Measurements from ENCODE around the gene DNAH17. TPM values are rescaled to one million over a fixed set of nuclear protein-coding genes. Genes with fewer than 3 reads are reported as not detected.

Gene DNAH17, protein sequence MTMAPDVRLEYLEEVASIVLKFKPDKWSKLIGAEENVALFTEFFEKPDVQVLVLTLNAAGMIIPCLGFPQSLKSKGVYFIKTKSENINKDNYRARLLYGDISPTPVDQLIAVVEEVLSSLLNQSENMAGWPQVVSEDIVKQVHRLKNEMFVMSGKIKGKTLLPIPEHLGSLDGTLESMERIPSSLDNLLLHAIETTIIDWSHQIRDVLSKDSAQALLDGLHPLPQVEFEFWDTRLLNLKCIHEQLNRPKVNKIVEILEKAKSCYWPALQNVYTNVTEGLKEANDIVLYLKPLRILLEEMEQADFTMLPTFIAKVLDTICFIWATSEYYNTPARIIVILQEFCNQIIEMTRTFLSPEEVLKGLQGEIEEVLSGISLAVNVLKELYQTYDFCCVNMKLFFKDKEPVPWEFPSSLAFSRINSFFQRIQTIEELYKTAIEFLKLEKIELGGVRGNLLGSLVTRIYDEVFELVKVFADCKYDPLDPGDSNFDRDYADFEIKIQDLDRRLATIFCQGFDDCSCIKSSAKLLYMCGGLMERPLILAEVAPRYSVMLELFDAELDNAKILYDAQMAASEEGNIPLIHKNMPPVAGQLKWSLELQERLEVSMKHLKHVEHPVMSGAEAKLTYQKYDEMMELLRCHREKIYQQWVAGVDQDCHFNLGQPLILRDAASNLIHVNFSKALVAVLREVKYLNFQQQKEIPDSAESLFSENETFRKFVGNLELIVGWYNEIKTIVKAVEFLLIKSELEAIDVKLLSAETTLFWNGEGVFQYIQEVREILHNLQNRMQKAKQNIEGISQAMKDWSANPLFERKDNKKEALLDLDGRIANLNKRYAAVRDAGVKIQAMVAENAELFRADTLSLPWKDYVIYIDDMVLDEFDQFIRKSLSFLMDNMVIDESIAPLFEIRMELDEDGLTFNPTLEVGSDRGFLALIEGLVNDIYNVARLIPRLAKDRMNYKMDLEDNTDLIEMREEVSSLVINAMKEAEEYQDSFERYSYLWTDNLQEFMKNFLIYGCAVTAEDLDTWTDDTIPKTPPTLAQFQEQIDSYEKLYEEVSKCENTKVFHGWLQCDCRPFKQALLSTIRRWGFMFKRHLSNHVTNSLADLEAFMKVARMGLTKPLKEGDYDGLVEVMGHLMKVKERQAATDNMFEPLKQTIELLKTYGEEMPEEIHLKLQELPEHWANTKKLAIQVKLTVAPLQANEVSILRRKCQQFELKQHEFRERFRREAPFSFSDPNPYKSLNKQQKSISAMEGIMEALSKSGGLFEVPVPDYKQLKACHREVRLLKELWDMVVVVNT (N-terminal part only)
- total RNA-seq (0.12 and 0.19 TPM in 2 replicates), polyA plus RNA-seq (0.01 and 0.04 TPM in 2 replicates), polyA minus RNA-seq (0.07 and 0.09 TPM in 2 replicates)
- 0.09 TPM for total RNA-seq (2013)

DNA sequence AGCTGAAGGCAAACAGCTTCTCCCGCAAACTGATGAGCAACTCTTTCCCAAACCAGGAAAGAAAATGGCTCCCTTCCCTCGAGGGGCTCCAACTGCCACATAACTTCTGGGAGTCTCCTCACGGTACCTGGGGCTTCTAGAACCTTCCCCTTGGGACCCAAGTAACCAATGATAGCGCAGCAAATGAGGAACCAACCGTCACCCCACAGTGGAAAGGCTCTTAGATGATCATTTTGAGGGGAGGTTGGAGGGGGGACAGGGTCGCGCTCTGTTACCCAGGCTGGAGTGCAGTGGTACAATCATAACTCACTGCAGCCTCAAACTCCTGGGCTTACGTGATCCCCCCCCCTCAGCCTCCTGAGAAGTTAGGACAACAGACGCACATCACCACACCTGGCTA, at the start of gene DNAH17:
Gene DNAH17, minus strand, starts transcription at position 101 of the 400 bp plus-strand sequence. CDS start 2,339 bp downstream, outside the sequence.
- CTCF ChIA-PET = interaction anchor here (1.1 kb wide), 1 partner anchor 10 kb away, joined by 3 read pairs; no protein-coding TSS in a partner anchor
- 33% methylated on average over 4 of the region's 9 CpGs for WGBS (ENCODE audit: insufficient coverage)
- H3K4me3 Mint-ChIP-seq = no peak within 1 kb of the TSS
- Histone ChIP-seq H3K79me2 (ENCODE audit: control insufficient read depth, insufficient read depth, low read length) (no peaks in the 10 kb centered on the region), H3K4me3 (ENCODE audit: control extremely low read depth in 1 of 5, extremely low read depth in 1 of 5, insufficient read depth in 1 of 5, low read depth in 2 of 5, low read length in 4 of 5) (no peak within 1 kb of the TSS), H3K27ac (ENCODE audit: low read length in 2 of 2) (no peak within 1 kb of the TSS), H3K4me2 (replicated peaks; ENCODE audit: low read depth, low read length, poor library complexity, severe bottlenecking) (no peak within 1 kb of the TSS), H3K9me3 (ENCODE audit: control extremely low read depth in 1 of 3, control insufficient read depth in 2 of 3, insufficient read depth in 1 of 3, low read length in 2 of 3) (no peaks in the 10 kb centered on the region), H3K27me3 (replicated peaks in 1 of 4; ENCODE audit: control extremely low read depth in 1 of 4, control insufficient read depth in 3 of 4, insufficient read depth in 4 of 4, low read length in 3 of 4) (no peaks in the 10 kb centered on the region), H3K4me1 (ENCODE audit: control insufficient read depth in 2 of 2, insufficient read depth in 2 of 2, low read length in 2 of 2) (peaks cover 0 to 6% of the 10 kb centered on the region in 2 donors), H2AFZ (ENCODE audit: insufficient read depth, low read depth, low read length, poor library complexity, severe bottlenecking) (no peak within 1 kb of the TSS), H3K9ac (ENCODE audit: low read length) (no peak within 1 kb of the TSS), H4K20me1 (ENCODE audit: control insufficient read depth, insufficient read depth, low read length, poor library complexity, severe bottlenecking) (no peaks in the 10 kb centered on the region), H3K36me3 (replicated peaks in 1 of 2; ENCODE audit: control extremely low read depth in 1 of 2, control insufficient read depth in 1 of 2, extremely low read depth in 1 of 2, insufficient read depth in 2 of 2, low read length in 1 of 2) (no peaks in the 10 kb centered on the region)
- POLR2A ChIA-PET = no interaction called here
- H3K9me3 Mint-ChIP-seq (ENCODE audit: insufficient read depth) = no peaks in the 10 kb centered on the region
- TF ChIP-seq EZH2 (IDR thresholded peaks at IDR 0.05; ENCODE audit: borderline replicate concordance, insufficient read depth, low read depth, low read length, poor library complexity, severe bottlenecking) = no peak
- TF ChIP-seq, protein P1, sequence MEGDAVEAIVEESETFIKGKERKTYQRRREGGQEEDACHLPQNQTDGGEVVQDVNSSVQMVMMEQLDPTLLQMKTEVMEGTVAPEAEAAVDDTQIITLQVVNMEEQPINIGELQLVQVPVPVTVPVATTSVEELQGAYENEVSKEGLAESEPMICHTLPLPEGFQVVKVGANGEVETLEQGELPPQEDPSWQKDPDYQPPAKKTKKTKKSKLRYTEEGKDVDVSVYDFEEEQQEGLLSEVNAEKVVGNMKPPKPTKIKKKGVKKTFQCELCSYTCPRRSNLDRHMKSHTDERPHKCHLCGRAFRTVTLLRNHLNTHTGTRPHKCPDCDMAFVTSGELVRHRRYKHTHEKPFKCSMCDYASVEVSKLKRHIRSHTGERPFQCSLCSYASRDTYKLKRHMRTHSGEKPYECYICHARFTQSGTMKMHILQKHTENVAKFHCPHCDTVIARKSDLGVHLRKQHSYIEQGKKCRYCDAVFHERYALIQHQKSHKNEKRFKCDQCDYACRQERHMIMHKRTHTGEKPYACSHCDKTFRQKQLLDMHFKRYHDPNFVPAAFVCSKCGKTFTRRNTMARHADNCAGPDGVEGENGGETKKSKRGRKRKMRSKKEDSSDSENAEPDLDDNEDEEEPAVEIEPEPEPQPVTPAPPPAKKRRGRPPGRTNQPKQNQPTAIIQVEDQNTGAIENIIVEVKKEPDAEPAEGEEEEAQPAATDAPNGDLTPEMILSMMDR (IDR thresholded peaks at IDR 0.05) = no peak
- peaks cover 5% of the 10 kb centered on the region for H3K27me3 Mint-ChIP-seq
- ATAC-seq (ENCODE audit: low read depth) (no peak), DNase-seq (no peak)
- H3K4me1 Mint-ChIP-seq = peaks cover 5% of the 10 kb centered on the region
- no peak within 1 kb of the TSS for H3K27ac Mint-ChIP-seq
- intact Hi-C loops (cut with micrococcal nuclease) = no loop called here
